Ectodermal cell (in vitro differentiated cells): ENCODE data around the gene COL25A1.

Experiments used
- H3K27ac ChIP-seq: 2 replicates; pipeline ENCODE4 v1.7.0; 2013; ENCODE audit warnings: mild to moderate bottlenecking, low read depth, low read length; ENCODE audit not compliant: insufficient read depth, poor library complexity, severe bottlenecking
- H3K27me3 ChIP-seq: 2 replicates; pipeline ENCODE4 v1.7.0; 2013; ENCODE audit warnings: mild to moderate bottlenecking, low read length; ENCODE audit not compliant: insufficient read depth, control insufficient read depth, poor library complexity, severe bottlenecking
- H3K36me3 ChIP-seq: one replicate; pipeline ENCODE4 v1.7.0; 2013; ENCODE audit warnings: low read length; ENCODE audit not compliant: control insufficient read depth, insufficient read depth
- H3K4me1 ChIP-seq: one replicate; pipeline ENCODE4 v1.7.0; 2013; ENCODE audit warnings: low read length; ENCODE audit not compliant: control insufficient read depth, insufficient read depth
- H3K4me3 ChIP-seq: 2 replicates; pipeline ENCODE4 v1.7.0; 2013; ENCODE audit warnings: low read depth, low read length, control low read depth; ENCODE audit not compliant: insufficient read depth
- H3K9me3 ChIP-seq: 2 replicates; pipeline ENCODE4 v1.7.0; 2013; ENCODE audit warnings: mild to moderate bottlenecking, low read length, moderate library complexity; ENCODE audit not compliant: control insufficient read depth
- WGBS, 2 experiments: methylation state at CpG; one replicate each; pipeline ENCODE4 v1.1.7; 2013; ENCODE audit warnings: missing lambda C conversion rate in 2 of 2; 5-methylcytosine and 5-hydroxymethylcytosine counted together

Gene COL25A1

DNA sequence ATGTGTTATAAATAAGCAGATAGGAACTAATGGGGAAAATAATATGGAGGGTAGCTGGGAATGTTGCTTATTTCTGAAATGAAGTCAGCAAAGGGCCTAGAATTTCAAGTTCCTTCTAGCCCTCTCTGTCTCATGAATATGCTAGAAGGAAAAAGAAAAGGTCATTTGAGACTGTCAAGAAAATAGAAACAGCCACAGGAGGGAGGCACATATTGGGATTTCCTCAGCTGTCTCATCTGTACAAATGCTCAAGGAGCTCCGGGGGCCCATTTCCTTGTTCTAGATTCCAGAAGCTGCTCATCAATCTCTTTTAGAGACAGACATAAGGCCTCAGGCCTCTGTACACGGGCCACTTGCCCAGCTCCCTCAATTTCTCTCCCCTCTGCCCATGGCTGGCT, 412.0 kb downstream of the COL25A1 start:
- no peaks in the 10 kb centered on the region for H3K27me3 ChIP-seq
- no peaks in the 10 kb centered on the region for H3K4me1 ChIP-seq
- no peak overlapping the region for H3K4me3 ChIP-seq
- H3K36me3 ChIP-seq, result no peaks in the 10 kb centered on the region
- WGBS, 2 experiments, result 67 to 80% methylated on average over 2 of the region's 2 CpGs
- H3K9me3 ChIP-seq, result no peaks in the 10 kb centered on the region
- no peak overlapping the region for H3K27ac ChIP-seq

DNA sequence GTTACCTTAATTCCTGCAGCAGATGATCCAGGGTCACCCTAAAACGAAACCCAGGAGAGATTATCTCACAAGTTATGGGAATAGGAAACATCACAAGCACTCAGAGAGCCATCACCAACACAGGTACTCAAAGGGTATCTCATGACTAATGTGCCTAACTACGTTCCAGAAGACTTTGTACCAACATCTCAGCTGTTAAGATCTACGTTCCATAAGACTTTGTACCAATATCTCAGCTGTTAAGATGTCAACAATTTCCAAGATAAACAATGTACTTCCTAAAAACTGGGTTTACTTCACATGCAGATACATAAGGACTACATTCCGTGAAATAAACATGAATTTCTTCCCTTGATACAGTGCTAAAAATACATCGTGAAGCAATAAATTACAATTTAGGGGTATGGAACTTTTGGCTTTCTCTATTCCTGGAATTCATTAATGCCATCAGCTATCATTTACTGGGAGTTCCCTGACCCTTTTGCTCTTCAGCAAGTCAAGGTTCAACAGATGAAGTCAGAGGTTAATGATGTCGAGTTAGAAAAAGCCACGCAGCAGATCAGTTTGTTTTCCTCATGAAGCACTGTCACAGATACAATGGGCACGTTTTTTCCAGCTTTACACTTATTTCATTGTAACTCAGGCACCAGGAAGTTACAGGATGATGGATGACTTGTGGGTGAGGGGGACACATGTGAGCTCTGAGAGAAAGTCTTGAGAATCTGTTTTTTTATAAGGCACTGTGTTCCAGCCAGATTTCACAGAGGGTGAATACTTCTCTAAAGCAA, 412.6 kb downstream of the COL25A1 start:
- Histone ChIP-seq H3K9me3 (no peaks in the 10 kb centered on the region), H3K27me3 (no peaks in the 10 kb centered on the region), H3K4me1 (no peaks in the 10 kb centered on the region), H3K36me3 (no peaks in the 10 kb centered on the region), H3K4me3 (no peak overlapping the region), H3K27ac (no peak overlapping the region)
- 85 to 91% methylated on average over 8 of the region's 8 CpGs for WGBS, 2 experiments

DNA sequence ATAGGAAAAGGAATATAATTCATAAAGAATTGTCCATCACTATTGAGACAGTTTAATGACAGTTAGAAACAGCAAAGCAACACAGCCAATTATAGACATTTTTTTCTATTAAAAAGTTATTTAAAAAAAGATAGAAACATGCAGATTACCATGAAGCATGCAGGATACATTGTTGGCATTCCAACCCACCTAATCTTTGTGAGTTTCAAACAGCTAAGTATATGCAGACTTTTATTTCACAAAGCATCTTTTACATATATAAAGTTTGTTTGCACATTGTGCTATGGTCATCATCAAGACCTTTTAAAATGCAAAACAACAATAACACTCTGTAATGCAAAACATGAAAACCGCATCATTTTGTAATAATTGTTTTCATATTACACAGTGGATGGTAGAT, 413.7 kb downstream of the COL25A1 start:
- Histone ChIP-seq H3K27ac (no peak overlapping the region), H3K9me3 (no peaks in the 10 kb centered on the region), H3K36me3 (no peaks in the 10 kb centered on the region), H3K4me3 (no peak overlapping the region), H3K27me3 (no peaks in the 10 kb centered on the region), H3K4me1 (no peaks in the 10 kb centered on the region)
- no CpG with 5 or more reads among the region's 1 CpG for WGBS, 2 experiments

DNA sequence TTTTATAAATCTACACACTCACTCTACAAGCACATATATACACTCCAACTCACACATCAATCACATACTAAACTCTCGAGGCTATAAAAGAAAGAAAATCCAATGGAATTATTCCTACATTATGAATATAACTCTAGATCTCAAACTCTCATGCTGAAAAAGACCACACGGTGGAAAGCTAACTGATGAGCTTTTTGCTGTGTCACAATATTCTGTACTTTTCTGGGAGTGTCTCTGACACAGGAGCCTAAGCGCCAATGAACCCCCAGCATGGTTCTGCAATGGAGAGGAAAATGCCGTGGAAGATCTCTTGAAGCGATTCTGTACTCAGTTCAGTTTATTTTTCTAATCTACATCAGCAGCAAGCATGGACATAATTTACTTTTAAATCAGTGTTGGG, 415.4 kb downstream of the COL25A1 start:
- WGBS, 2 experiments, result 57 to 68% methylated on average over 4 to 5 of the region's 5 CpGs
- H3K27ac ChIP-seq, result no peak overlapping the region
- H3K4me3 ChIP-seq, result no peak overlapping the region

DNA sequence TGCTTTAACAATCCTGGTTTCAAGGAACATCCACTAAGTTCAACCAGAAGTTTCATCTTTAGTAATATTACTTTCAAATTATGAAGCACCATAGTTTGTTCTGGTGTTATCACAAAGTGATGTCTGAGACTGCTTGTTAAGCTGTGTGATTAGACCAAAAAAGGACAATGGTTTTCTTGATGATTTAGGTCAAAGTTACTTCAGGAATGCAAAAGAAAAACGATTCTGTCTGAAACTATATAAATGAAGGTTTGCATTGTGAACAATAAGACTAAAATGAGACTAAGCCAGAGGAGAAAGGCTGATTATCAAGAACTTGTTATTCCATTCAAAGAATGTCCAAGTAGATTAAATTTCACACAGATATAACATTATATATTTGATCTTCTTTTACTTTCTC, 417.2 kb downstream of the COL25A1 start:
- no peak overlapping the region for H3K4me3 ChIP-seq
- H3K9me3 ChIP-seq, result no peaks in the 10 kb centered on the region
- 84 to 85% methylated on average over 1 of the region's 1 CpG for WGBS, 2 experiments
- H3K27me3 ChIP-seq, result no peaks in the 10 kb centered on the region
- no peak overlapping the region for H3K27ac ChIP-seq
- H3K4me1 ChIP-seq, result no peaks in the 10 kb centered on the region
- no peaks in the 10 kb centered on the region for H3K36me3 ChIP-seq

More for the DNA sequence above, 415.4 kb downstream of the COL25A1 start:
- H3K9me3 ChIP-seq, result no peaks in the 10 kb centered on the region
- H3K27me3 ChIP-seq, result no peaks in the 10 kb centered on the region
- H3K4me1 ChIP-seq, result no peaks in the 10 kb centered on the region
- H3K36me3 ChIP-seq, result no peaks in the 10 kb centered on the region

DNA sequence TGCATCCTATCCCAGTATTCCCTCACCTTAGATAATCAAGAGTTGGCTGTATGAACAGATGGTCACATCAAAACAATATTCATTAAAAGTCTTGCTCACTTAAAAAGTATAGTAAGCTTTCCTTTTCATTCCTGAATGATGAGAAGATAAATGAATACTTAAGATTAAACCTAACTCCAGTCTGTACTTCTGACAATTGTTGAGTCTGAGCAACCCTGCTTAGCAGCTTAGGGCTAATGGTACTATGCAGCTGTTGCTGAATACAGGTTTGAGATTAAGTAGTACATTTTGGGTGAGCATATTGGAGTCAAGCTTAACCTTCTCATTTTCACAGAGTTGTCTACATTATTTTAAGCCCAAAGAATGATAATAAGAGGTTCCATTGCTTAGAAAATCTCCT, 417.9 kb downstream of the COL25A1 start:
- H3K27ac ChIP-seq, result no peak overlapping the region
- H3K4me1 ChIP-seq, result no peaks in the 10 kb centered on the region
- H3K27me3 ChIP-seq, result no peaks in the 10 kb centered on the region
- H3K4me3 ChIP-seq, result no peak overlapping the region
- H3K9me3 ChIP-seq, result no peaks in the 10 kb centered on the region
- H3K36me3 ChIP-seq, result no peaks in the 10 kb centered on the region

DNA sequence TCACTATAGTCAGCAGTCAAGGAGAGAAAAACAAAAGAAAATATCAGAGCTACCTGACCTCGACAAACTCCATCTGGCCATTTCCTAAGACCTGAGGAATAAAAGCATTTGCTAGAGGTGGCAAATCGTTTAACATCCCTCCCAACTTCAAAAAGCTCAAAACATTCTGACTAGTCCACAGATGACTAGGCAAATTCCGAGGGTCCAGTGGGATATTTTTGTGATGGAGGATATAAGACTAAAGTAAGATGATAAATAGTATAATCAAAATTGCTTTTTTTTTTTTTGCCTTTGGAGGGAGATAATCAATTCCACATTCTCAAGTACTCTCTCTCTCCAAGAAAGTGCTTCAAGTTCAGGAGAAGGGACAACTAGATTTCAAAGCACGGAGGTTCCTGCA, 420.5 kb downstream of the COL25A1 start:
- Histone ChIP-seq H3K9me3 (no peaks in the 10 kb centered on the region), H3K4me1 (no peaks in the 10 kb centered on the region), H3K36me3 (no peaks in the 10 kb centered on the region), H3K4me3 (no peak overlapping the region), H3K27me3 (no peaks in the 10 kb centered on the region), H3K27ac (no peak overlapping the region)
- WGBS, 2 experiments, result 93 to 96% methylated on average over 2 to 3 of the region's 4 CpGs

DNA sequence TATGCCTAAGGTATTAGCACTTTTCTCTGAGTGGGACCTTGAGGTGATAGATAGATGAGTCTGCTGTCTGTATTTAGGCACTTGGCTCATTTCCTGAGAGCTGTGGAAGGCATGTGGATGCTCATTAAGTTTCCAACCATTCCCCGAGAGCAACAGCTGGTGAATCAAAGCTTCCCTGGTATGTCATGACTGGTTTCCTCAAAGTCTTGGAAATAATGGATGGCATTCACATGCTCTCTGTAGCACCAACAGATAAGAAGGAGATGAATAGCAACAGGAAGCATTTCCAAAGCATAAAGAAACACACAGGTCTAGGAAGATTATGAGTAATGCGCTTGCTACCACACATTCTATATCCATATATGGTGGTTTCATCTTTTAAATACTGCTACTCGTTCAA, 421.3 kb downstream of the COL25A1 start:
- Histone ChIP-seq H3K4me1 (no peaks in the 10 kb centered on the region), H3K4me3 (no peak overlapping the region)
- WGBS, 2 experiments, result 56 to 81% methylated on average over 1 to 2 of the region's 3 CpGs

DNA sequence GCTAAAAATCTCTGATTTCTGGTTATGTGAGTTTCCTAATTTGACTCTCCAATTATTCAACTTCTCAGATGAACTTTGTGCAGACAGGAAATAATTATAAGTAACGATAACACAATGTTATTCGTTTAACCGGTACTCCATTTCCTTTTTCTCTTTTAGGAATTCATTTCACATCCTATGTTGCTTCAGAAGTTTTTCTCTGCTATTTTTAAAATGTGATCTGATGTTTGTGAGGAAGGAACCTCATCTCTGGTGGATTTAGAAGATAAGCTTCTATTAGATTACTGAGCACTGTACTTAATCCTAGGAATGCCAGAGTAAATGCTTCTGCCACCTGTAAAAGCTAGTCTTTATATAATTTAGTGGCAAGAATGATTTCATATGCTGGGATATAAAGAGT, 423.7 kb downstream of the COL25A1 start:
- Histone ChIP-seq H3K4me1 (no peaks in the 10 kb centered on the region), H3K4me3 (no peak overlapping the region), H3K27ac (no peak overlapping the region), H3K9me3 (no peaks in the 10 kb centered on the region), H3K27me3 (no peaks in the 10 kb centered on the region), H3K36me3 (no peaks in the 10 kb centered on the region)
- WGBS, 2 experiments, result 59% methylated on average over 3 of the region's 3 CpGs; no CpG with 5 or more reads in 1 of the 2 experiments

More for the DNA sequence above, 421.3 kb downstream of the COL25A1 start:
- H3K9me3 ChIP-seq, result no peaks in the 10 kb centered on the region
- H3K27me3 ChIP-seq, result no peaks in the 10 kb centered on the region
- no peaks in the 10 kb centered on the region for H3K36me3 ChIP-seq
- H3K27ac ChIP-seq, result no peak overlapping the region

DNA sequence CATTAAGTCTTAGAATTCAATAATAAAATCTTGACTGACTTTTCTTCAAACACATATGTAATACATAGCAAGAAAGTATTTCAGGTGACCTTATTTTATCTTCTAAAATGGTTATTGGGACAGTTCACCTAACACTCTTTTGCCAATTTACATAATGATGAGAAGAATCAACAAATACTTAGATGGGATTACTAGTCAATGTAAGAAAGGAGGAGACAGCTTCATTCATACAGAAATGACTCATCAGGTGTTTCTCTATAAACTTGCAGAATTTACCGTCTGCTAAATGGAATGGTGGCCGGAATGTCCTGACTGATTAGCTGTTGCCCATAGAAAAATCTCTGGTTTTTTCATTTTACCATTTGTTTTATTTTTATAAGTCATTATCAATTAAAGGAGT, 424.6 kb downstream of the COL25A1 start:
- 58 to 69% methylated on average over 2 of the region's 2 CpGs for WGBS, 2 experiments
- Histone ChIP-seq H3K27ac (no peak overlapping the region), H3K4me3 (no peak overlapping the region), H3K9me3 (no peaks in the 10 kb centered on the region), H3K27me3 (no peaks in the 10 kb centered on the region), H3K36me3 (no peaks in the 10 kb centered on the region), H3K4me1 (no peaks in the 10 kb centered on the region)
